Measurements from ENCODE around the gene HES1. TPM values are rescaled to one million over a fixed set of nuclear protein-coding genes. Genes with fewer than 3 reads are reported as not detected.
"Not testable (repeated sequence)": the region's sequence is repeated elsewhere in the genome, so short reads cannot be mapped to it uniquely, and the experiment has no call there.

The HES1 gene, protein sequence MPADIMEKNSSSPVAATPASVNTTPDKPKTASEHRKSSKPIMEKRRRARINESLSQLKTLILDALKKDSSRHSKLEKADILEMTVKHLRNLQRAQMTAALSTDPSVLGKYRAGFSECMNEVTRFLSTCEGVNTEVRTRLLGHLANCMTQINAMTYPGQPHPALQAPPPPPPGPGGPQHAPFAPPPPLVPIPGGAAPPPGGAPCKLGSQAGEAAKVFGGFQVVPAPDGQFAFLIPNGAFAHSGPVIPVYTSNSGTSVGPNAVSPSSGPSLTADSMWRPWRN
- total RNA-seq = 18.9 and 23.8 TPM in 2 replicates

DNA sequence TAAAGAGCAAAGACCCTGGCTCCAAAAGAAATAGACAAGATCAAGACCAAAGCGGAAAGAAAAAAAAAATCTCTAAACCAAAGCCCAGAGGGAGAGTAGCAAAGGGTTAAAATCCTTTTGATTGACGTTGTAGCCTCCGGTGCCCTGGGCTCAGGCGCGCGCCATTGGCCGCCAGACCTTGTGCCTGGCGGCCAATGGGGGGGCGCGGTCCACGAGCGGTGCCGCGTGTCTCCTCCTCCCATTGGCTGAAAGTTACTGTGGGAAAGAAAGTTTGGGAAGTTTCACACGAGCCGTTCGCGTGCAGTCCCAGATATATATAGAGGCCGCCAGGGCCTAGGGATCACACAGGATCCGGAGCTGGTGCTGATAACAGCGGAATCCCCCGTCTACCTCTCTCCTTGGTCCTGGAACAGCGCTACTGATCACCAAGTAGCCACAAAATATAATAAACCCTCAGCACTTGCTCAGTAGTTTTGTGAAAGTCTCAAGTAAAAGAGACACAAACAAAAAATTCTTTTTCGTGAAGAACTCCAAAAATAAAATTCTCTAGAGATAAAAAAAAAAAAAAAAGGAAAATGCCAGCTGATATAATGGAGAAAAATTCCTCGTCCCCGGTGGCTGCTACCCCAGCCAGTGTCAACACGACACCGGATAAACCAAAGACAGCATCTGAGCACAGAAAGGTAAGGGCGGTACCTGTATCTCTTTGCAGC lies at the start of gene HES1:
Gene HES1 (plus strand): TSS at position 343 of the 713 bp plus-strand sequence. CDS start 233 bp downstream, at position 576.
- peak; percentile 94 for DNase-seq (ENCODE audit: low read depth, low spot score)

DNA sequence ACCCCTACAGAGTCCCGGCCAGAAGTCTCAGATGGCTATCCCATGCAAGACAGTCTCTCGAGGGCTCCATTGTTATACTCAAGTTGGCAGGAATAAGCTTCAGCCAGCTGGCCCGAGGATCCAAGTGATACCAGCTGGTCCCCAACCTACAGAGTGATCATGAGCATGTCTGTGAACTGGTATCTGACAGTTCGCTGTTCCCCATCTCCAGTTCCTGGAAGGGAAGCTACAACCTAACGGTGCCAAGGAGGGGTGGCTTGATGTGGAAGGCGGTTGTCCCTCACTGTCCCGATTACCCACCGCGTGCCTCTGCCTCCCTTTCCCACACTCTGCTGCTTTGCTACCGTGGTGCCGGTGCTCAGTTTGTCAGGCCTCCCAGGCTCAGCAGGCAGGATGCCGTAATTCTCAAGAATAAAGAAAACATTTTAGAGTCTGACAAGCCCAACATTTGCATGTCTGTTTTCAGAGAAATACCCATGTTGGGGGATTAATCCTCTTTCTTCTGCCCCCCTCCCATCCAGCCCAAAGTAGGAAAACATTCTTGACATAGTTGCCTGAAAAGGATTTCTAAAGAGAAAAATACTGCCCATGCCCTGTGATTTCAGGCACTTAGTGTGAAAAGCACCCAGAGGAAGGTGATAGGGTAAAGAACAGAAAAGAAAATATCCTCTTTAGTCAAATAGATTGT lies 49.4 kb upstream of the HES1 start:
- DNase-seq (ENCODE audit: low read depth, low spot score) = no peak

DNA sequence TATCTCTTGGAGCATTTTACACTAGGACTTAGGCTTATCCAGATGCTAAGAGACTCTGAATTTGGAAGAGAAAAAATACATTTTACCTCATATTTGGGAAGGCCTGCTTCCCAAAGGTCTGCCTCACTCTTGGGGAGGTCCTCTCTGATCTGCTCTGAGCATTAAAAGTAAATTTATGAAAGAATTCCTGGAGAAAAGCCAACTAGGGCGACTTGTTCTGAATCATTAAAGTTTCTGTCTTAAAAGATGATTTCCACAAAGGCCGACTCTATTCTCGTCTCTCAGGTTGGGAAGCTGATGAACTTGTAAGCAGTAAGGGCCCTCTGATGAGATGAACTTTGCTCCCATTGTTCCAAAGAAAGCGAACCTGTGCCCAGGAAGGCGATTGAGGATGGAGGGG lies 48.7 kb upstream of the HES1 start:
- no peak for DNase-seq (ENCODE audit: low read depth, low spot score)

DNA sequence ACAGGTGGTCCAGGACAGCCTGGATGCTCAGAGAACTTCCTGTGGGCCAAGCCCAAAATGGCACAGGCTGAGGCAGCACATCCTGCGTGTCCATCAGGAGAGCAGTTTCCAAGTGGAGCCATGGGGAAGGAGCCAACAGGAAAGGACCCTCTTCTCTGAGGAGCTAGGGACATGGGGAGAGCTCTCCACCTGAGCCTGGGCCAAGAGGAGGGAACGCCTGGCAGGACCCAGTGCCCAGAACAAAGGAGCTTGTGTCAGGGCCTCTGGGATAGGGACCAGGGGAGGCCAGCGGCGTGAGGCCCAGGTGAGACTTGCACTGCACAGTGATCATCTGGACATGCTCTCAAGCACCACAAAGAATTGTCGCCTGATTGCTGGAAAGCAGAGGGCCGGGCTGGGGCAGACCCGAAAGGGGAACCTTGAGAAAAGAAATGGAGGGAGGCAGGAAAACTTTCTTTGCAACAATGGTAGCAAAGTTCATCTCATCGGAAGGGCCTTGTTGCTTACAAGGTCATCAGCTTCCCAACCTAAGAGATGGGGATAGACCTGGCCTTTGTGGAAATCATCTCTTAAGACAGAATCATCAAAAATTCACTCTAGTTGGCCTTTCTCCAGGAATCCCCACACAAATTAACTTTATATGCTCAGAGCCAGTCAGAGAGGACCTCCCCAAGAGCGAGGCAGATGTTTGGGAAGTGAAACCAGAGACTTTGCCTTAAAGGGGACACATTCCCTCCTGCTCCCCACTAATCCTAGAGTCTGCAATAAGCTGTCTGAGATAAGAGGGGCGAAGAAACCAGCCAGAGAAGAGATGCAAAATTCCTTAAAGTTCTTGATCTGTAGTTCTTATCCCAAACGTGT lies 47.7 kb upstream of the HES1 start:
- no peak for DNase-seq (ENCODE audit: low read depth, low spot score)

DNA sequence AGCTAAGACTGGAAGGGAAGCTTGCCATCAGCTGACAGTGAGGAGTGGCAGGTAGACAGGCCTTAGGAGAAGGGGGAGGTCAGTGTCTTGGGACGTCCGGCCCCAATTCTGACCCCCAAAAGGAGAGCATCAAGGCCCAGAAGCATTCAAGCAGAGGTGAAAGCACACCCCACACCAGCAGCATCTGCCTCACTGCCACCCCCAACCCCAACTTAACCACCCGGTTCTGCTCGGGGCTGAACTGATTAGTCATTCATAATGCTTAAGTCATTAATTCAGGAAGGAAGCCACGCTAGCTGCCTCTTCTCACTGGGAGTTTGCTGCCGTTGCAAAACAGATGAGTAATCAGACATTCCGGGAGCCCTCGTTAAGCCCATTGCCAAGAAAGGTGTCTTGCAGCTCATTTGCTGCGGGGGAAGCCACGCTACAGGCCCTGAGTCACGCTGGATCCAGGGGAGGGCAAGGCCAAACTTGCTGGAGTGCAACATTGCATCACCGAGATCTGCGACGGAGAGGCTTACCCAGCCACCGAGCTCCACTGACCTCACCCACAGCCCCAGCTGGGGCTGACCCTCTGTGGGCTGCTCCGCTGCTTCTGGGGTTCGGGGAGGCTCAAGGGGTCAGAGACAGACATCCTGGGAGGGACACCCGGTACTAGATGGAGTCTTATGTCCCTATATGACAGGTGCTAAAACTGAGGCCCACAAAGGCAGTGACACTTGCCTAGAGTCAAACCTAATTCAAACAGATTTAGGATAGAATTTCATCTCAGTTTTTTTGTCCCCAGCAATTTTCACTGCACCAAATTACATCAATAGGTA lies 46.4 kb upstream of the HES1 start:
- DNase-seq (ENCODE audit: low read depth, low spot score) = peak; percentile 99

DNA sequence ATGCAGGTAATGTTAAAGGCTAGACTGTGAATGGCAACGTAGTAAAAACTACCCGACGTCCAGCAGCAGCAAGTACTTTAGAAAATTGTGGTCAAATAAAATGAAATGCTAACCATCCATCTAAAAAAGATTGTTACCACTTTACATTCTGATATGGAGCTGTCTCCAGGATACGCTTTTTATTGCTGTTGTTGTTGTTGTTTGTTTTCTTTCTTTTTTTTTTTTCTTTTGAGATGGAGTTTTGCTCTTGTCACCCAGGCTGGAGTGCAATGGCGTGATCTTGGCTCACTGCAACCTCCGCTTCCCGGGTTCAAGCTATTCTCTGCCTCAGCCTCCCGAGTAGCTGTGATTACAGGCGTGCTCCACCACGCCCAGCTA lies 45.8 kb upstream of the HES1 start:
- DNase-seq (ENCODE audit: low read depth, low spot score) = not testable (repeated sequence)

DNA sequence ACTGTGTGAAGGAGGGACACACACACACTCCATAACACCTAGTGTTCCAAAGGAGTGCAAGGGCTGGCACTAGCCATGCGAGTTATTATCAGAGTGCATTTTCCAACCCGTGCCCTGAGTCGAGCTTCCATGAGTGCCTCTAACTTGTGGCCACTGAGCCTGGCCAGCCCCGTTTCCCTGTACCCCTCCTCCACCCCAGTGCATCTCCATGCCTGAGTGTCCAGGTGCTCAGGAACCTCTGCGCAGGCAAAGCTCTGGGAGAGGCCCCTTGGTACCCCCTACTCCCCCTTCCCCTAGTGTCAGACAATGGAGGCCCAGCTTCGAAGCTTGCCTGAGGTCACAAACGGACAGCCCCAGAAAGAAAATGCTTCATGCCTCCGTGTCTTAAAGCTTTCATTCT lies 45.2 kb upstream of the HES1 start:
- no peak for DNase-seq (ENCODE audit: low read depth, low spot score)

DNA sequence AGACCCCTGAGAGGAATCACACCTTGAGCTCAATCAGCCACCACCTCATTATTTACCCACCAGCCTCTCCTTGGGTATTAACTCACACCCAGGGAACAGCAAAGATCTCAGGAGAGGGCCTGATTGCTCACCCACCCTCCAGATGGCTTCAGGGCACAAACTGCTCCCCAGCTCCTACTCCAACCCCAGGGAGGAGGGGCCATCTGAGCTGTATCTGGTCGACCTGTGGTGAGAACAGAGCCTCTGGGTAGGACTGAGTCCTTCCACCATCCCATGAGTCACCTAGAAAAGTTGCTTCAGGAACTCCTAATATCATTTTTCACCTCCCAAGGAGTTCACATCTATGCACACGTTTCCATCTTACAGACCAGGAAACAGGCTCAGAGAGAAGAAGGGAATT lies 44.8 kb upstream of the HES1 start:
- DNase-seq (ENCODE audit: low read depth, low spot score) = no peak

DNA sequence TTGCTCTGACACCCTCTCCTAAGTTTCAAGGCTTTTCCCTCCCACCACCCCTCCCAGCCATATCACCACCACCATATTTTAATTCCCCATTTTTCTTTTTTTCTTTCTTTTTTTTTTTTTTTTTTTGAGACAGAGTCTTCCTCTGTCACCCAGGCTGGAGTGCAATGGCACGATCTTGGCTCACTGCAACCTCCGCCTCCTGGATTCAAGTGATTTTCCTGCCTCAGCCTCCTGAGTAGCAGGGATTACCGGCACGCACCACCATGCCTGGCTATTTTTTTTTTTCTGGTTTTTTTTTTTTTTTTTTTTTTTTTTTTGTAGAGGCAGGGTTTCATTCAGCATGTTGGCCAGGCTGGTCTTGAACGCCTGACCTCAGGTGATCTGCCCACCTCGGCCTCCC lies 44.1 kb upstream of the HES1 start:
- DNase-seq (ENCODE audit: low read depth, low spot score) = not testable (repeated sequence)

DNA sequence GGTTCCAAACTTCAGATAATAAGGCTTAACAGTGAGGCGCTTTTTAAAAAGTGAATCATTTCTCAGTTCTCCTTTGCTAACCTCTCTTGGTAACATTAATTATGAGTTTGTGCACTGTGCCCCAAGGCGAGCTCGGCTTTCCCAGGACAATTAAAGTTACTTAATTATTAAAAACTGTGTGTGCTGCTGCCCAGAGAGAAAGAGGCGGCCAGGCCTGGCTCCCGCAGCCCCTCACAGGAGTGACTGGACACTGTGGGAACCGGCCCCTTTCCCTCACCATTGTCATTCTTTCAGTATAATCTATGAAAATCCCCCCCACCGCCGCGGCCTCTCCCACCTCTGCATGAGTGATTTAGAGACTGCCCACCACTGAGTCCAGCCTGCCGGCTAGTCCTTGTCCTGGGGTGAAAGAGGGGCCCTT lies 43.1 kb upstream of the HES1 start:
- no peak for DNase-seq (ENCODE audit: low read depth, low spot score)

DNA sequence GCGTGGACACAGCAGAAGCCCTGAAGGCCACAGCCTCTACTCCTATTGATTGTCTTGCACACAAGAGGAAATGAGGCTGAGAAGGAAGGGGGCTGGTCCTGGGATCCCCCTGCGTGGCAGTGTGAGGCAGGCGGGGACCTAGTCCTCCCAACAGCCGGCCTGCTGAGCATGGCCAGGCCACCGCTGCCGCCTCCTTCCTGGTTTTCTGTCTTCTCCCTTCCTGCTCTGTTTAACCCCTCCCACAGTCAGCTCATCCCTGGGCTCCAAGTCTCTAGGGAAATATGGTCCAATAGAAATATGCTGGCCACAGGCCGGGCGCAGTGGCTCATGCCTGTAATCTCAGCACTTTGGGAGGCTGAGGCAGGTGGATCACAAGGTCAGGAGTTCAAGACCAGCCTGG lies 42.1 kb upstream of the HES1 start:
- no peak for DNase-seq (ENCODE audit: low read depth, low spot score)

DNA sequence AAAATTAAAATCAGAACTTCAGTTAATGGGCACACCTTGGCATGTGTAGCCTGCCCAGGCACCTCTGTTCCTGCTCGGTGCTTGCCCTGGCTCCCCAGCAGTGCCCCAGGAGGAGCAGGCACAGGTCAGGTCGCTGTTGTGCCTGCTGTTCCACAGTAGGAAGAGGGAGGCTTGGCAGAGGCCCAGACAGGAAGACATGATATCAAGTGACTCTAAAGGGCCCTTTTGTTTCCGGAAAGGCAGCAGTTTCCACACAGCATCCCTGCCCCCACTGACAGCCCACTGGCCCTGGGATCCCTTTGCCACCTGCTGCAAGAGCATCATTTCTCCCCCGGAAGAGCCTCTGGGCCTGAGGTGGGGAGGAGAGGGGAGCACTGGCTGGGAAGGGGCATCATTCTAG lies 40.5 kb upstream of the HES1 start:
- peak; percentile 11 for DNase-seq (ENCODE audit: low read depth, low spot score)

DNA sequence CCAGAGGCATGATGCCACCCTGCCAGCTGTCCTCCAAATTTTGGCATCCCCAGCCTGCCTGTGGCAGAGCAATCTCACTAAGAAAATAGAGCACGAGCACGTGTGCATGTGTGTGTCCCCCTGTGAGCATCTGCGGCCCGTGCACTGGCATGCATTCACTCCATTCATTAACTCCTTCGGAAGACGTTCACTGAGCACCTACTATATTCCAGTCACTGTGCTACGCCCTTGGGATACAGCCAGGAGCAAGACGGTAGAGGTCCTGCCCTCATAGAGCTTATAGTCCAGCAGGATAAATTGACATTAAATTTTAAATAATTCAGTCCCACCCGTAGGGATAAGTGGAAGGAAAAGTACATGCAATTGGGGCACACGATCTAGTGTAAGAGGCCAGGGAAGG lies 40.0 kb upstream of the HES1 start:
- no peak for DNase-seq (ENCODE audit: low read depth, low spot score)

DNA sequence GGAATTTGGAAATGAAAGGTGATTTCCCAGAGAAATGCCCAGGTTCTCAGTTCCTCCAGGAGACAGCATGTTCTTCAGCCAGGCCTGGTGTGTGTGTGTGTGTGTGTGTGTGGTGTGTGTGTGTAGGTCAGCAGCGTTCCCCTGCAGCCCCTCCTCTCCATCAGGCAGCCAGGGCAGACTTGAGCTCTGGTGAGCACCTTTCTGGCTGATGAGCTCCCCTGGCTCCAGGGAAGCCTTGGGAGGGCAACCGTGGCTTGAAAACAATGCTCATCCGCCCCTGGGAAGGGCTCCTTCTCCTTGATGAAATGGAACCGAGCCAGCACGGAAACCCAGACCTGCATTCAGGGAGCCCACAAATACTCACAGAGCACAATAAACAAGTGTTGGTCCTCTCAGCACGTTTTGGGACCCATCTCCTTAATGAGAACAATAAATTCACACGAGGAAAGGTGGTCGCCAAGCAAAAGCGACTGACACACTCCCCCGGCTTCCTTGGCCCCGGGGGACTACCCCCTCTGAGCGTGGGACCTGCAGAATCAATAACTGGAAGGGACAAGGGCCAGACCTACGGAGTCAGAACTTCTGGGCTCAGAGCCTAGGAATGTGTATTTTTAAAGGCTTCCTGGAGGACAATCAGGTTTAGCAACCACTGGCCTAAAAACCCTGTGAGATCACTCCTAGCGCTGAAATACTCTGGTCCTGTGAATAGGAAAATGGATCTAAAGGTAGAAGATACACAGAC lies 38.6 kb upstream of the HES1 start:
- DNase-seq (ENCODE audit: low read depth, low spot score) = no peak

DNA sequence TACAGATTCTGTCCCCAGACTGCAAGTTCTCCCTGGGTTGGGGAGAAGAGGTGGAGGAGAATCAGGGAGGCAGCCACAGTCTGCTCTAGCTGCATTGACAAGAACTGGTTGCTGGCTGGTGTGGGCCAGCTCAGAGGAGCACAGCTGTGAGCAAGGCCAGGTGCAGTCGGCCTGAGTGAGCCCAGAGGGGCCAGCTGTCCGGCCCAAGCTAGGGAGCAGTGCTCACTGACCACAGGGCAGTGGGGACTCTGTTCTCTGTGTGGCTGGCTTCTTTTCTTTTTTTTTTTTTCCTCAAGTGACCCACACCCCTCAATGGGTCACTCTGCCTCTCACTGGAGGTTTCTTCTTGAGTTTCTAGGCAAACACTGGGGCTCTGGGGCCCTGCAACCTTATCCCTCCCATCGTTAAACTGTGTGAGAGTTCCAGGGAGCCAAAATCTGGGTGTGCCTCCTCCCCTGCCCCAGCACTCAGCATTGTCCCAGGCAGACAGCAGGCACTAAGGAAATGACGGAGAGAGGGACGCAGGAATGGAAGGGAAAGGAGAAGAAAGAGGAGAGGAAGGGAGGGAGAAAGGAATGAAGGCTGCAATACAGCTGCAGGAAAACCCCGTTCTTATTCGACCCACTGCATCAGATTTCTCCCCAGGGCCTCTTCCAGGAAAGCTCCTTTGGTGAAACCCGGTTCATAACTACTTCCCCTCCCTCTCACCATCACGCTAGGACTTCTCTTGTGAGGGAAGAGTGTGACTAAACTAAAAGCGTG lies 37.7 kb upstream of the HES1 start:
- no peak for DNase-seq (ENCODE audit: low read depth, low spot score)

DNA sequence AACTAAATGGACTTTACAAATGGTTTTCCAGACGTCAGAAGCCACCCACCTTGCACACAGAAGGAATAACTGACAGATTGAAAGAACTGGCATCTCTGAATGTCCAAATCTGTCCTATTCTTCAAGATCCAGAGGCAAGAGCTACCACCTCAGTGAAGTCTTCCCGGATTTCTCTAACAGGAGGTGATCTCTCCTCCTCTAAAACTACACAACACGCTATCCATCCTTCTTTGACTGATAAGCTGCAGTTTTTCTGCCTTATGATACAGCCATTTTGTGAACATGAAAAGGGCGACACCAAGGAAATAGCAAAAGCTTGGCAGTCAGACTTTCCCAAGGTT lies 37.1 kb upstream of the HES1 start:
- no peak for DNase-seq (ENCODE audit: low read depth, low spot score)

DNA sequence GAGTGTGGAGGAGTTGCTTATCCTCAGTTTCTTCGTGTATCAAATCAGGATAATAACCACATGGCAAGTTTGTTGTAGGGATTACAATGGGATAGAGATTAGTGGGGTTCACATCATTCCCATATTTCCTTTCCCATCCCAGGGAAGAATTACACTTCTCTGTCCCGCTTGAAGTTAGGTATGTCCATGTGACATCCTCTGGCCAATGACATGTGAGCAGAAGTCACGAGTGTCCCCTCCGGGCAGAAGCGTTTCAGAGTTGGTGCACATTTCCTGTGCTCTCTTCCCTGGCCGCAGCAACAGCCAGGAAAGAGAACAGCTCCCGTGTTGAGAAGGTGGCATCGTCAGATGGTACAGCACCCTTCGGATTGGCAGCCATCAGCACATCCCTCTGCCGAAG lies 36.7 kb upstream of the HES1 start:
- DNase-seq (ENCODE audit: low read depth, low spot score) = no peak

DNA sequence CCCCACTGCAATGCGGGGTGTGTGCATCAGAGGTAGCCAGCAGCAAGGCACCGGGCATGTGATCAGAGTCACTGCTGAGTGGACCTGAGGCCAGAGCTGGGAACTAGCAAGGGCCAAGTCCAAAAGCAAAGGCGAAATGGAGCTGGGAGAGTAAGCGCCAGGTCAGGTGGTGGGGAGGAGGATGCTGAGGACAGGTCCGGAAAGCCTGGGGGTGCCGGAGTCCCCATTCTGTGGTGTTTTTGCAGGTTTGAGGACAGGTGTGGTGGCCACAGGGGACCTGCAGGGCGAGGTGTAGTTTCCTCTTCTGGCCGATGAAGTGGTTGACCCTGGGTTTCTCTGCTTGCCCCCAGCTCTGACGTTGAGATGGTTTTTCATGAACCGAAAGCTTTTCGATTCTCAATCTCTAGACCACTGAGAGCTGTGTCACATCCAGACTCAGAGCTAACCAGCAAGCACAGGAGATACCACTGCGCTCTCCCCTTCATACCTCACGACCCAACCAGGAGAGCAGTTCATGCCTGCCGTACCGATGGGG lies 35.0 kb upstream of the HES1 start:
- no peak for DNase-seq (ENCODE audit: low read depth, low spot score)

Data from pulmonary artery endothelial cell (primary cell).